Body of pancreas (tissue), 4 donors: ENCODE data around the gene TLL2.

Source experiments
- CTCF ChIP-seq, 7 experiments: fragments of 450-650 bp in 4 of 7; fragments of 200-600 bp in 3 of 7; sonication (generic) in 3 of 7; IDR thresholded peaks; one replicate each; pipeline ENCODE4 v1.5.1; 2016 to 2019; ENCODE audit warnings: antibody characterized with exemption in 7 of 7
- POLR2A ChIP-seq, 3 donors: fragments of 450-650 bp; IDR thresholded peaks; one replicate each; pipeline ENCODE4 v1.6.1; 2016; ENCODE audit warnings: antibody characterized with exemption in 3 of 3, mild to moderate bottlenecking in 2 of 3

GRCh38 chr10:96468845-96469244, 44.9 kb downstream of the TLL2 start:
- TF ChIP-seq CTCF (IDR thresholded peaks at IDR 0.05) (no peak), POLR2A (IDR thresholded peaks at IDR 0.05) (no peak)
